Muscle of back (tissue), 11 donors: ENCODE results near the gene U2AF2. TPM values are rescaled to one million over a fixed set of nuclear protein-coding genes. Genes with fewer than 3 reads are reported as not detected.

Experiments used
- DNase-seq, 3 donors: peaks; one replicate each; pipeline versions ENCODE4 v3.0.0 to v3.0.0-alpha.2; 2013
- polyA plus RNA-seq, 10 donors: library from polyadenylated mRNA; unstranded; fragments of 120-200 nt; gene quantifications; one replicate each; pipeline ENCODE4 v1.2.1, GENCODE V29; 2013; ENCODE audit not compliant: insufficient read length in 10 of 10

The U2AF2 gene
- polyA plus RNA-seq, 10 donors: 94.9 to 144 (median 118) TPM

- no peak for DNase-seq
These were observed 34.7 kb downstream of the U2AF2 start for GRCh38 chr19:55689411-55690108.

GRCh38 chr19:55690109-55690768, 35.4 kb downstream of the U2AF2 start:
- no peak for DNase-seq

GRCh38 chr19:55690769-55691545, 36.1 kb downstream of the U2AF2 start:
- DNase-seq: no peak

GRCh38 chr19:55691561-55692481, 37.0 kb downstream of the U2AF2 start:
- DNase-seq: no peak

GRCh38 chr19:55692681-55693081, 37.8 kb downstream of the U2AF2 start:
- no peak for DNase-seq

GRCh38 chr19:55693336-55693974, 38.6 kb downstream of the U2AF2 start:
- no peak for DNase-seq

GRCh38 chr19:55694241-55694655, 39.4 kb downstream of the U2AF2 start:
- DNase-seq: no peak

GRCh38 chr19:55694656-55695491, 40.0 kb downstream of the U2AF2 start:
- no peak for DNase-seq

- no peak for DNase-seq
These were observed 40.9 kb downstream of the U2AF2 start for GRCh38 chr19:55695511-55696290.

GRCh38 chr19:55696301-55697068, 41.6 kb downstream of the U2AF2 start:
- DNase-seq: no peak

GRCh38 chr19:55697069-55697440, 42.2 kb downstream of the U2AF2 start:
- DNase-seq: no peak

GRCh38 chr19:55697698-55698097, 42.9 kb downstream of the U2AF2 start:
- DNase-seq: no peak

GRCh38 chr19:55698256-55698655, 43.4 kb downstream of the U2AF2 start:
- DNase-seq: no peak

- no peak for DNase-seq
These were observed 44.4 kb downstream of the U2AF2 start for GRCh38 chr19:55699221-55699620.

GRCh38 chr19:55700813-55701212, 46.0 kb downstream of the U2AF2 start:
- DNase-seq: no peak

GRCh38 chr19:55702131-55702627, 47.3 kb downstream of the U2AF2 start:
- DNase-seq: no peak

GRCh38 chr19:55703790-55704215, 49.0 kb downstream of the U2AF2 start:
- peak in 2 of 3 donors; percentile 24 to 43 for DNase-seq
